NCI-H345 treated with DMSO at 0.1 percent for 48 hours (cell line): ENCODE measurements around the gene PPP3CA.

Source experiments
- DNase-seq: peaks from one replicate; lab custom pipeline; 2025; ENCODE audit not compliant: unreplicated experiment; lab: John Stamatoyannopoulos, UW

PPP3CA gene

DNA sequence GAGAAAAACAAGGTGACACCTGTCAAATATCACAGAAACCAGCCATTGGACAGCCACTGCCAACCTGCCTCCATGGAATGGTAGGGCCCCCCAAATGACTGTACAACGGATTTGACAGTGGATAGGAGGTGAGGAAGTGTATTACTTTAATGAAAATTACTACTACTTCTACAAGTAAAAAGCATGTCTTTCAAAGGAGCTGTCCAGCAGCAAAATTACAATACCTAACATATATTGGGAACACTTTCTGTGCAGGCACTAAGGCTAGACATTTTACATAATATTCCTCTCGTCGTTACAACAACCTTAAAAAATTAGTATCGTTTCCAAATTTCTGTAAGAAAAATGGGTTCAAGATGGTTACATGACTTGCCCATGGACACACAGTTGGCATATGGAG, 14.9 kb downstream of the PPP3CA start:
- DNase-seq: no peak

DNA sequence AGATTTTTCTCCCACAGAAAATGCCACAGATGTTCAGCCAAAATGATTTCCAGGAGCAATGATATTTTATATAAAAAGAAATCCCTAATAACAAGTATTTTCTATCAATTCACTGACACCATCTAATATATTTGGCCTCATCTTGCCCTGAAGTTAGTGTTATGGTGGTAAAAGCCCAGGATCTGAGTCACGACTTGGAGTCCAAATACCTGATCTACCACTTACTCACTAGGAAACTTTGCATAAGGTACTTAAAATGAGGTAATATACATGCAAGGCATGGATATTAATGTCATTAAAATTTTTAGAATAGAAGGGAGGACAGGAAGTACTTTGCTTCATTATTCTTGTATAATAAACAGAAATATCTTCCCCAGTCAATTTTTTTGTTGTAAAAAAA, 16.3 kb downstream of the PPP3CA start:
- no peak for DNase-seq

DNA sequence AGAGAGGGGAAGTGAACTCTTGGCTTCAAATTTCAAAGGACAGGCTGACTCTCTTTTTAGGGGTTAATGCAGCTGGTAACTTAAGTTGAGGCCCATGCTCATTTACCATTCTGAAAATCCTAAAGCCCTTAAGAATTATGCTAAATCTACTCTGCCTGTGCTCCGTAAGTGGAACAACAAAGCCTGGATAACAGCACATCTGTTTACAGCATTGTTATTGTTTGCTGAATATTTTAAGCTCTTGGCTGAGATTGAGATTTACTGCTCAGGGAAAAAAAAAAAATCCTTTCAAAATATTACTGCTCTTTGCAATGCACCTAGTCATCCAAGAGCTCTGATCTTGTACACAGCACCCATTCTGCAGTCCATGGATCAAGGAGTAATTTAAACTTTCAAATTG, 17.7 kb downstream of the PPP3CA start:
- DNase-seq: no peak

DNA sequence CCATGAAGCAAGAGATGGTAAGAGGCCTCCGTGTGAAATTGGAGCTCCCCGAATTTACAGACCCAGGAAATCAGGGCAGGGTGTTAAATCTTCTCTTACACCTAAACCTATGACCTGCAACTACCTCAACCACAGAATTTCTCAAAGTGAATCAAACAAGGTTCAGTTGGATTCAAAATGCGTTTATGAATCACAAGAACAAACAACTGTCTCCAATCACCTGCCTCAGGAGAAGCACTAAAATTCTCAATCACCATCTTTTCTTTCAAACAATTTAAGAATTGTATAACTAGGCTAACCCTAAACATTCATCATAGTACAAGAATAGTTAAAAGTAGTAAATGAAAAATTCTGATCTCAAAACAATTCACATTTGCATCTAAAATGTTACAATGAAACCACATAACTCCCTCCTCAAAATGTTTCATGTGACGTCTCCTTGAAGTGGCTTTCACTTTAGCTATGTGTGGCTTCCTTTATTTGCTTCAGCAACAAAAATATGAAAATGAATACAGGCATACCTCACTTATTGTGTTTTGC, 19.2 kb downstream of the PPP3CA start:
- no peak for DNase-seq

DNA sequence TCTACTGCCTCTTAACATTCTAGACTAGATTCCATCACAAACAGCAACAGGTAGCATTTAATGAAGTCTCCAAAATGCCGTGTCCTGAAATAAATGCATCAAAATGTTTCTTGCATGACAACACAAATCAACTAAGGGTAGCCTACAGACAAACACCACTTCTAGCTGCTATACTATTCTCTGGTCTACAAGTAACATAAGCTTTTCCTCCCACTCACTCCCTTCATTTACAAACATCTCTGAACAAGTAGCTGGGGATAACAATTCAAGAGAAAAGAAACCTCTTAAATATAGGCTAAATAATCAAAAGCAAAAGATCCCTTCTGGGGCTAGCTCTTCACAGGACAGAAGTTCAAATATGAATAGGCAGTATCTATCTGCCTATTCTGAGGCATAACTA, 20.8 kb downstream of the PPP3CA start:
- no peak for DNase-seq

DNA sequence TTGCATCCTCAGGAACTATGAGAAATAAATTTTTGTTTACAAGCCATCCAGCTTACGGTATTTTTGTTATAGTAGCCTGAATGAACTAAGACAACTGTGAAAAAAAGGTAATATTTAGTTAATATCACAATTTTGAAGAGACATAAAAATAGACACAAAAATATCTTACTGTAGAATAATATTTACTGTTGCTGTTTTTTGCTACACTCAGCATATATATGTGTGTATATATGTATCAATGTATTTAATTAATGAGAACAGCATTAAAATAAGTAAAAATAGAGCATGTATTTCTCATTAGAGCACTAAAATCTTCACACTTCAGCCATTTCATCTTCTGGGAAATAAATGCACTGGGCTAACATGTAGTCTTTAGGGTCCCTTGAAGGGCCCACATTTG, 24.6 kb downstream of the PPP3CA start:
- no peak for DNase-seq

DNA sequence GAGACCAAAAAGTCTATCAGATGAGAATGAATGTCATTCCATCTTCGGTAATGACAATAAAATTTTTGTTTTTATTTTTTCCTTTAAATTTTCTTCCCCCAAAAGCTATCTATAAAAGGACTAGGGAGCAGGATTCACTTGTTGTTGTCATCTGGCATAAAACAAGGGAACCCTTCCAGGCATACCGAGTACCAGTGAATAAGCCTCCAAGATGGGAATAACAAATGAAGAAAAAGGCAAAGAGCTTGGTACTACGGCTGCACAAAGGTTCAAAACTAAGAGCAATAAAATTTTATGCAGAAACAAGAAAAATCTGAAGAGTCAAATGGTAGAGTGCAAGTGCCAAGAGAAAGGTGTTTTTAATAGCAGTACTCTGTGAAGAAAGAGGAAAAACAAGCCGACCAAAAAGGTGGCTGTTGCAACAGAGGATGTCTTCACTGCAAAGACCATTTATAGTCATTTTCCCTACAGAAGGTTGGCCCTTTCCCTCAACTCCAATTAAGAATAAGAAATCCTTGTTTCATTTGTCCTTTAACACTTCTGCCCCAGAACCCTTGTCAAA, 25.8 kb downstream of the PPP3CA start:
- DNase-seq: no peak

DNA sequence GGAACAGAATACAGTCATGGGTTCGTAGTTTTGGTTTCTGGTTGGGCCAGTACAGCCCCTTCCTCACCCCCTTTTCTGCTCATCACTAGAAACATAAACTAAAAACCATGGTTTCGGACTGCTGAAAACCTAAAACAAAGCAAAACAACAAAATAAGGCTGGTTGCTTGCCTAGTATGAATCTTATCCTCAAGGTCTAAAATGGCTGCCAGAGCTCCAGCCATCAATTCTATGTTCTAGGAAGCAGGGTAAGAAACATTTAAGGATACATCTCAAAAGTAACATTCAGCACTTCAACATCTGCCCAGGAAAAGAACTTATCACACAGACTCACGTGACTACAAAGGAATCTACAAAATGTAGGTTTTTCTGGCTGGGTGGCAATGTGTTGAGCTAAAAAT, 31.5 kb downstream of the PPP3CA start:
- DNase-seq: no peak

DNA sequence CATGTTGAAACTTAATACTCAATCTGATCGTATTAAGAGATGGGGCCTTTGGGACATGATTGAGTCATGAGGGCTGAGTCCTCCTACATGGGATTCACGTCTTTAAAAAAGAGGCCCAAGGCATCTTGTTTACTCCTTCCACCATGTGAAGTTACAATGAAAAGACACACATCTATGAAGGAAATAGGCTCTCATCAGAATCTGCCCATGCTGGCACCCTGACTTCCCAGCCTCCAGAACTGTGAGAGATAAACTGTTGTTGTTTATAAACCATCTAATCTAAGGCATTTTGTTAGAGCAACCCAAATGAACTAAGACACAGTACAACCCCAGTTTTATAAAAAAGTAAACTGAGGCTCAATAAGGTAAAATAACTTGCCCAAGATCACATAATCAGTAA, 32.3 kb downstream of the PPP3CA start:
- no peak for DNase-seq

DNA sequence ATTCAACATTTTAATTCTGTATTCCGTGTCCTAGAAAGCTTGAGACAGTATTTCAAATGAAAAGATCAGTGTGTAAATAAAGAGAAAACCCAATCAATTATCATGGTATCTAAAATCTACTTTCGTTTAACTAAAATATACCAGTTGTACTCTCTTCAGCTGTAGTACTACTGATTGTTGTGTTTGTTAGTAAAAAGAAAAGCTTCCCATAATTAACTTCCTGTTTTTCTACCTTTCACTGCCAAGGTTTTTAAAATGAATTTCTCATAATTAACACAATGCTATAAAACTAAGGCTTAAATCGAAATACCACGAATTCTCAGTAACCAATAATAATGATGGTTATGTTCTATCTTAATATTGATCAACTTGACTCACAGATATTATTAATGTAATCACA, 37.4 kb downstream of the PPP3CA start:
- DNase-seq: no peak

DNA sequence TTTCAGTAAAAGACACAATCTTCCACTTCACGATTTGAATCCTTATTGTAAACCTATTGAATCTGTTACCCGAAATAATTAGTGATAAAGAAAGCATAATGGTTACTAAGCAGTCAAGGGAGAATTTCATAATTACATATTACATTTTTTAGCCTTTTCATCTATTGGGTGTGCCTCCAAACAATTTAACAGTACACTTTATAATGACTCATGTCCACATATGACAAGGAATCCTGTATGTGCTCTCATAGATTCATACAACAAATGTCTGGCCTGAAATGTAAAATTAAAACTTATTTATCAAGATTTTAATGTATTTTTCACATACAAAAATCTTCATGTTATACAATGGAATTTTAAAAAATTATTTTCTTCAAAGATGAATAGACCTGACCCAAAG, 39.4 kb downstream of the PPP3CA start:
- no peak for DNase-seq

DNA sequence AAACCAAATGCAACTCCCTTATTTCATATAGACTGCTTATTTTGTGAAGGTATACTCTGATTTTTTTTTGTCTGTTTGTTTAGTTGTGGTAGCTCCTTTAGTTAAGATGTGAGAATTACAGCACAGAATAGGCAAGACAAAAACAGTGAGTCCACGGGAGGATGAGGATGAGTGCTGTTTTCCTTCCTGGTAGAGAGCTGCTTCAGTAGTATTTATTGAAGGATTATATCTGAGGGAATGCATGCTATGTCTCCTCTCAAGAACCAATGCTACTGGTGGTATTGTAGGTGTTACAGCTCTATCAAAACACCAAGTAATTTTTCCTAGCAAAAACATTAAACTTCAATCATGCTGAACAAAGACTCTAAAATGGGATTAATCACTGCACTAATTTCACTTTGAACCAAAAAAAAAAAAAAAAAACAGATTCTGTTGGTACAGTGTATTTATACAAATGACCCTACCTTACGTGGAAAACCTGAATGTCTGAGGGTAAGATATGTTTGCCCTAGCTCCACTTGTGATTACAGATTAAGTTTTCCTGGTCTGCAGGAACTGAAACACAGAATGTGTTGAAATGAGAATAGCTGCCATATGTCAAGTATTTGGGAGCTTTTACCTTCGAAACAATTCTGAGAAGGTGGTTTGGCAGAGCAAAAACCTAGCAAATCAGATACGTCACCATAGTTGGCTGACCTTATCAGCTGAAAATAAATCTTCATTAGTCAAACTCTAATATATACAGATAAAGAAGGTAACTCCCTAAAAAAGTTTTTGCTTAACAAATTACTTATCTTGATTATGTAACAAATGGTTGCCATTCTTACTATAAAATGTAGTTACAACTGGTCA, 40.3 kb downstream of the PPP3CA start:
- DNase-seq: no peak

DNA sequence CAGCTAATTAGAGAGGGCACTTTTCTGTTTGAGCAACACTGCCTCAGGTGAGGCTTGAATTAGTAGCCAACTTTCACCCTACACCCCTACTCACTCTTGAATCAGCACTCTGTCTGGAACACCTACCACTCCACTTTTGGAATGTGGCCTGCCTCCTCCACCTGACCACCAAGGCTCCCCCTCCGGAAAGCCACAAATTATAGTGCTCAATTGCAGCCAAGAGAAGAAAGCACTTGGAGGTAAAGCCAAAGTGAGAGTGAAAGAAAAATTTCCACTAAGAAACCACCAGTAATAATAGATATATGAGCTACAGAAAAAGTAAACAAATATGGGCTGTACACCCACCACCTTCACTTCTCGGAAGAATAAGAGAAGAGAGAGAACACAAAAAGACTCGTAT, 41.1 kb downstream of the PPP3CA start:
- no peak for DNase-seq

DNA sequence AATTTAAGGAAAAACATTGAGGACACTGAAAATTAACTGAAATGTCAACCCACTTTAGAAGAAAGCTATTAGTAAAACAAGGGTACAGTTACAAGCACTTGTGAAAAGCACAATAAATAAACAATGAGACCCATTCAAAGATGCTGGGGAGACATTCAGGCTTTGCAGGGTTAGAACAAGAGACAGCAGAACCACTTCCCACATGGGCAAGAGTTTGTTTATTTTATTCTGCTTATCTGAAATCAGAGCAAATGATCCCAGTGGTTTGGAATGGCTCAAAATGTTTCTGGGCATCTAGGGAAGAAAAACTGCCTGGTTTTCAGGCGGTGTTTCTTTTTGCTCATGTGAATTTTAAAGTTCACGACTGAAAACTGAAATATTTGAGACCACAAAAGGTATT, 42.4 kb downstream of the PPP3CA start:
- DNase-seq: no peak

DNA sequence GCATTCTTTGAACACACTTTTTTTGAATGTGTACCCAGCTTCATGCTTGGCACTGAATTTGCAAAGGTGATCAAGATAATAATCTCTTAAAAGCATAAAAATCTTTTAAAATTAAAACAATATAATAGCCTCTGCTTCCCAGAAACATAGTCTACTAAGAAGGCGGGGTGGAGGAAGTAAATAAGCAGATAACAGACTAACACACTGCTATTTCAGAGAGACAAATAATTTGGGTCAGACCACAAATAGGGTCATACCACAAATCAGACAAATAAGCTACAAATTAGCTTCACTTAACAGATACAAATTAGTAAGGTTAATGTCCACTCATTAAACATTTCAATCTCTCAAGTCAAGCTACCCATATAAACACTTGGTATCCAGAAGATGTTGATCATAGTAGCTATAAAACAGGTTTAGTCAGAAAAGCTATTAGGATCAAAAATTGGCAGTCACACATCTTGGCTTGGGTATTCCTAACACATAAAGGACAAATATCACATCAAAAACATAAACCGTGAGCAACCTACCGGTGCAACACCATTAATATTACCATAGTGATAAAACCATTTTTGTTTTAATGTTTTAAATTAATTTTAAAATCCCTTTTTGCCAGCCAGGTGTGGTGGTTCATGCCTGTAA, 47.3 kb downstream of the PPP3CA start:
- DNase-seq: no peak

DNA sequence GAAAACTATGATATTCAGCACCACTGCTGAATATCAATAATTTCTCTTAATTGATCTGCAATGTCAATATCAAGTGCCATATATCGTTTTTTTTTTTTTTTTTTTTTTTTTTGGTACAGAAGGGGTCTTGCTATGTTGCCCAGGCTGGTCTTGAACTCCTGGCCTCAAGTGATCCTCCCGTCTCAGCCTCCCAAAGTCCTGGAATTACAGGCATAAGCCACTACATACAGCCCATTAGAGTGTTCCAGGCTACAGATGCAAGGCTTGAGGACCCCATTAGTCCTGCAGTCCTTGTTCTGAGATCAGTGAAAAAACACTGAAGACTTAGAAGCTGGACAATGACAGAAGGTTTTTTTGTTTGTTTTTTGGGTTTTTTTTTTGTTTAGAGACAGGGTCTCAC, 48.3 kb downstream of the PPP3CA start:
- DNase-seq: no peak

DNA sequence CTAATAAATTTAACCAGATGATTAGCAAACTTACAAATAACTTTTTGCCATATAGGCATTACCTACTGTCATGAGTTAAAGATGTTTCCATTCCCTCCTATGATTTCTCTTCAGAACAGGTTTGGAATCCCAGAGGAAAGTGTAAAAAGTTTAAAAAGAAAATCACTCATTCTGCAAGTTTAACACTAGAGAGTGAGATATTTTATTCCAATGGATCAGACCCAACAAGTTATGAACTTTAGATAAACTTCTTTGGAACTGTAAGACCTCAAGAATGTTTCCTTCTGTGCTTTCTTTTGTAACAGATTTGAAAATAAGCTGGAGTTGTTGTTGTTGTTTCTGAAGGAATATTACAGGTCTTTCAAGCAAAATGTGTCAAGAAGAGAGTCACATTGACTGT, 51.6 kb downstream of the PPP3CA start:
- DNase-seq: no peak

DNA sequence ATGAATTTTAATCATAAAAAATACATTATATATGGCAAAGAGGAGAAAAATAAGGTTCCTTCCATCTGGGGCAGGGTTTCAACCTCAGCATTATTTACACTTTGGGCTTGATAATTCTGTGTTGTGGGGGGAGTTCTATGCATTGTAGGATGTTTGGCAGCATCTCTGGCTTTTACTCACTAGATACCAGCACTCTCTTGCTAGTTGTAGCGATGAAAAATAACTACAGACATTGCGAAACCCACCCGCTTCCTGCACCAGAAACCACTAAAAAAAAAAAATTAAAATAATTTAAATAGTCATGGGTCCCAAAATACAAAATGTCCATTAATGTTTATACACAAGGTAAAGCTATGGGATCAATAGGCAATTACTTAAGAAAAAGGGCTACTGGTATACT, 52.7 kb downstream of the PPP3CA start:
- no peak for DNase-seq

DNA sequence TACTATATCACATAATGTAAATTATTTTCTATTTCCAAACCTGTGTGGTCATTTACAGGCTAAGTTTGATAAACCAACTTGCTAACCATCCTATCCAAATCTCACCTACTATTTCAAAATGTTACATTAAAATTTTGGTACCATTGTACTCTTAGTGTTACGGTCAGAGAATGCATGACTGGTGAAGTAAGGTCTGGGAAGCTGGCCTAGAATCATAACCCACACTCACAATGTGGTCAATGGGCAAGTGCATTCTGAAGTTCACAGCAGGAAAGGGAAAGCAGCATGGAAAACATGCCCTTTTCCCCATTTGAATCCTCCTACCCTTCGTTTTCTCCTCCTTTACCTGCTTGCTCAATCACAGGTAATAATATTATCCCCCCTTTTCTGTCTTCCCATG, 54.4 kb downstream of the PPP3CA start:
- DNase-seq: no peak

DNA sequence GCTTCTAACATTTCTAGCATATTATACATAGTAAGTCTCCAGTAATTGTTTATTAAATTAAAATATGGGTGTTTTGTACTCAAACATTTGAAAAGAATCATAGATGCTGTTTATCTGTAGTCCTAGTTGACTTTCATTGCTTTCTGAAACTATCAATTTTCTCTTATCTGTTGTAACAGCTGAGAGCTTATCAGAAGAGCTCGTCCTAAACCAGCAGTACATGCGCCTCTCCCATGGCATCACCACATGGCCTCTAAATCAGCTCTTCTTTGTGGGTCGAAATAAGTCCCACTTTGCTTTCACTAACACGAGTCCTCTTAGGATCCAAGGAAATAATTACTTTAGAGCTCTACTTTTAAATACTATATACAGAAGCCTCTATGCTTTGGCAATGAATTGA, 55.1 kb downstream of the PPP3CA start:
- DNase-seq: no peak

DNA sequence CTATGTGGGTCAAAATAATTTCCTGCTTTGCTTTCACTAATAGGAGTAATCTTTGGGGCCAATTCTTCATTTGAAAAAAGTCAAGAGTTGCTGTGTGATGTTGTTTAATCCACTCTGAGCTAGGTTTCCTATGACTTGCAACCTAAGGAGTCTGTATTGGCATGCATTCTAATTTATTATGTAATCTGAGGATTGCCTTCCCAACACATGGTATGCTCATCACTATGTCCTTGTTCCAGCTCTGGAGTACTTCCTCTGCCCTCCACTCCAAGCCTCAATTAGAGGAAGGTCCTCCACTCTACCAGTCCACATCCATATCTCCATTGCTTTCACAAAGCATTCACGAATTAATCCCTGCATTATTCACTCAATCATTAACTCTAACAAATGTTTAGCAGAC, 56.1 kb downstream of the PPP3CA start:
- DNase-seq: no peak

DNA sequence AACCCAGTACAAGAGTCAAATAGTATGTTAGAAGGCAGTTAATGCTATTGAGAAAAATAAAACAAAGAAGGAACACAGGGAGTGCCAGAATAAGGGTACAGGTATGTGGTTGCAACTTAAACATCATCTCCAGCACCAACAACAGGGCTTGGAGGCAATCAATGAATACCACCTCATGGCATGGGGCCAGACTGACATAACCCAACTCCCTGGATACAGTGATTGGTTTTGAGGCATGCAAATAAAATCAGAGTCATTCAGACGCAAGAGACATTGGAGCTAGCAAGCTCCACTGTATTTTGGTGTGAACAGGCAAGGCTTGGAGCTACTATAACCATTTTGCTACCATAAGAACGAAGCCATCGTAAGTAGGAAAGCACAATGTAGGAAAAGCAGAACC, 56.7 kb downstream of the PPP3CA start:
- DNase-seq: no peak
